Uterus (tissue), 4 donors: ENCODE measurements around the gene NDUFA13. TPM values are rescaled to one million over a fixed set of nuclear protein-coding genes. Genes with fewer than 3 reads are reported as not detected.

Source experiments
- DNase-seq, 2 donors: peaks; one replicate each; pipeline ENCODE4 v3.0.0-alpha.2; 2019 to 2020
- H3K27ac ChIP-seq, 2 donors: fragments of 200-600 bp; sonication (generic); 1 replicate in 1 of 2; 2 replicates in 1 of 2; pipeline ENCODE4 v1.5.1; 2016 to 2018
- H3K27me3 ChIP-seq, 2 donors: fragments of 200-600 bp; sonication (generic); one replicate each; pipeline ENCODE4 v1.5.1; 2018 to 2019; ENCODE audit warnings: control low read depth in 1 of 2
- H3K36me3 ChIP-seq, 2 donors: fragments of 200-600 bp; sonication (generic); one replicate each; pipeline ENCODE4 v1.5.1; 2019; ENCODE audit warnings: control low read depth in 1 of 2
- H3K4me1 ChIP-seq, 2 donors: fragments of 200-600 bp; sonication (generic); one replicate each; pipeline ENCODE4 v1.5.1; 2018 to 2019; ENCODE audit warnings: control low read depth in 1 of 2
- H3K4me3 ChIP-seq, 2 donors: fragments of 200-600 bp; sonication (generic); 1 replicate in 1 of 2; 2 replicates in 1 of 2; pipeline ENCODE4 v1.5.1; 2018 to 2019; ENCODE audit warnings: mild to moderate bottlenecking in 1 of 2
- H3K9me3 ChIP-seq, 2 donors: fragments of 200-600 bp; sonication (generic); one replicate each; pipeline ENCODE4 v1.5.1; 2019; ENCODE audit warnings: control low read depth in 1 of 2
- CTCF ChIP-seq, 4 experiments: fragments of 200-600 bp in 2 of 4; fragments of 450-650 bp in 2 of 4; sonication (generic) in 2 of 4; IDR thresholded peaks; one replicate each; pipeline ENCODE4 v1.5.1; 2016 to 2019; ENCODE audit warnings: antibody characterized with exemption in 4 of 4, mild to moderate bottlenecking in 2 of 4, moderate library complexity in 1 of 4
- POLR2A ChIP-seq, 2 donors: fragments of 450-650 bp; IDR thresholded peaks; one replicate each; pipeline ENCODE4 v1.6.1; 2016; ENCODE audit warnings: antibody characterized with exemption in 2 of 2, mild to moderate bottlenecking in 1 of 2, moderate library complexity in 1 of 2
- intact Hi-C: fragments of 100-400 bp; cut with DNase I; formaldehyde crosslinking; loops from one replicate; pipeline ENCODE4 v1.15.1; 2023; ENCODE audit warnings: low total_unique reads
- total RNA-seq, 4 donors: library from RNA; depleted of rRNA in 3 of 4; stranded (reverse); fragments of >200 nt in 3 of 4; gene quantifications; one replicate each; pipeline versions ENCODE4 v1.1.0 to v1.2.4, GENCODE V29; 2014 to 2023
- donor health status: DM: yes; HTN: yes; CAD: no.

Gene NDUFA13
- total RNA-seq, 4 donors from 2014 or later = 28.6 to 204 (median 60.9) TPM

GRCh38 chr19:19501798-19502197 lies 14.2 kb upstream of the NDUFA13 start:
- DNase-seq = no peak
- intact Hi-C loops = no loop called here
- Histone ChIP-seq H3K27me3 (no peaks in the 10 kb centered on the region), H3K27ac (no peak overlapping the region), H3K9me3 (no peaks in the 10 kb centered on the region), H3K4me1 (no peaks in the 10 kb centered on the region), H3K36me3 (no peaks in the 10 kb centered on the region), H3K4me3 (no peak overlapping the region)
- TF ChIP-seq CTCF (IDR thresholded peaks at IDR 0.05) (no peak), POLR2A (IDR thresholded peaks at IDR 0.05) (no peak)

GRCh38 chr19:19502281-19502680 lies 13.7 kb upstream of the NDUFA13 start:
- TF ChIP-seq CTCF (IDR thresholded peaks at IDR 0.05) (no peak), POLR2A (IDR thresholded peaks at IDR 0.05) (no peak)
- no peaks in the 10 kb centered on the region for H3K9me3 ChIP-seq
- H3K36me3 ChIP-seq = no peaks in the 10 kb centered on the region
- H3K27me3 ChIP-seq = no peaks in the 10 kb centered on the region
- intact Hi-C loops = no loop called here
- H3K4me3 ChIP-seq = no peak overlapping the region
- DNase-seq = no peak
- H3K4me1 ChIP-seq = no peaks in the 10 kb centered on the region
- H3K27ac ChIP-seq = no peak overlapping the region

GRCh38 chr19:19502808-19503602 lies 13.0 kb upstream of the NDUFA13 start:
- no peak overlapping the region for H3K4me3 ChIP-seq
- H3K27me3 ChIP-seq = no peaks in the 10 kb centered on the region
- no peak for DNase-seq
- intact Hi-C loops = no loop called here
- no peak overlapping the region for H3K27ac ChIP-seq
- no peaks in the 10 kb centered on the region for H3K36me3 ChIP-seq
- TF ChIP-seq CTCF (IDR thresholded peaks at IDR 0.05) (no peak), POLR2A (IDR thresholded peaks at IDR 0.05) (no peak)
- H3K9me3 ChIP-seq = no peaks in the 10 kb centered on the region
- no peaks in the 10 kb centered on the region for H3K4me1 ChIP-seq

GRCh38 chr19:19504754-19505668 lies 11.0 kb upstream of the NDUFA13 start:
- H3K4me3 ChIP-seq = no peak overlapping the region
- intact Hi-C loops = no loop called here
- H3K27ac ChIP-seq = no peak overlapping the region
- DNase-seq = no peak
- H3K9me3 ChIP-seq = no peaks in the 10 kb centered on the region
- no peaks in the 10 kb centered on the region for H3K36me3 ChIP-seq
- no peaks in the 10 kb centered on the region for H3K27me3 ChIP-seq
- TF ChIP-seq CTCF (IDR thresholded peaks at IDR 0.05) (no peak), POLR2A (IDR thresholded peaks at IDR 0.05) (no peak)
- H3K4me1 ChIP-seq = no peaks in the 10 kb centered on the region
